ENCODE data around the gene ADAMTSL5. TPM values are rescaled to one million over a fixed set of nuclear protein-coding genes. Genes with fewer than 3 reads are reported as not detected.

Gene ADAMTSL5
- total and polyA plus RNA-seq, 2 donors (not counting 1 experiment from before 2014, with no cell fraction given) = 3.1 to 4.7 TPM

- no peak for TF ChIP-seq CTCF (conservative IDR thresholded peaks at IDR 0.05 in 1 of 2, IDR thresholded peaks at IDR 0.05 in 1 of 2; ENCODE audit: low read depth in 1 of 2, low read length in 2 of 2)
- no peak for TF ChIP-seq EZH2 (IDR thresholded peaks at IDR 0.05; ENCODE audit: low read length, missing control alignments)
- DNase-seq (ENCODE audit: low read depth in 2 of 2) = no peak
- H3K27ac ChIP-seq (ENCODE audit: insufficient read depth, low read length) = no peak overlapping the region
- H3K79me2 ChIP-seq (ENCODE audit: control insufficient read depth, insufficient read depth, low read length) = peaks cover 3% of the 10 kb centered on the region
- no peak overlapping the region for H3K9ac ChIP-seq (ENCODE audit: insufficient read depth, low read length)
- H3K9me3 ChIP-seq (ENCODE audit: control insufficient read depth, insufficient read depth, low read depth, low read length) = no peaks in the 10 kb centered on the region
- H3K4me1 ChIP-seq (ENCODE audit: control insufficient read depth, extremely low read depth, insufficient read depth, low read length) = peaks cover 3% of the 10 kb centered on the region
- no peak overlapping the region for H2AFZ ChIP-seq (ENCODE audit: low read length)
- peaks cover 34% of the 10 kb centered on the region for H3K27me3 ChIP-seq (ENCODE audit: control insufficient read depth, insufficient read depth, low read length)
- peaks cover 2% of the 10 kb centered on the region for H3K36me3 ChIP-seq (ENCODE audit: control insufficient read depth, insufficient read depth, low read length)
- H4K20me1 ChIP-seq (ENCODE audit: control insufficient read depth, extremely low read depth, insufficient read depth, low read length) = no peaks in the 10 kb centered on the region
- H3K4me2 ChIP-seq (ENCODE audit: extremely low read depth, insufficient read depth, low read length) = no peak overlapping the region
- no peak overlapping the region for H3K4me3 ChIP-seq (replicated peaks in 1 of 4; ENCODE audit: control extremely low read depth in 1 of 4, insufficient read depth in 1 of 4, low read depth in 3 of 4, low read length in 4 of 4)
These were observed 39.6 kb downstream of the ADAMTSL5 start for GRCh38 chr19:1473085-1473851.

GRCh38 chr19:1472231-1473084 is 40.4 kb downstream of the ADAMTSL5 start:
- H3K27me3 ChIP-seq (ENCODE audit: control insufficient read depth, insufficient read depth, low read length) = peaks cover 43% of the 10 kb centered on the region
- H3K4me1 ChIP-seq (ENCODE audit: control insufficient read depth, extremely low read depth, insufficient read depth, low read length) = peaks cover 3% of the 10 kb centered on the region
- no peaks in the 10 kb centered on the region for H4K20me1 ChIP-seq (ENCODE audit: control insufficient read depth, extremely low read depth, insufficient read depth, low read length)
- H3K9me3 ChIP-seq (ENCODE audit: control insufficient read depth, insufficient read depth, low read depth, low read length) = no peaks in the 10 kb centered on the region
- H3K27ac ChIP-seq (ENCODE audit: insufficient read depth, low read length) = no peak overlapping the region
- no peak overlapping the region for H3K4me2 ChIP-seq (ENCODE audit: extremely low read depth, insufficient read depth, low read length)
- H3K79me2 ChIP-seq (ENCODE audit: control insufficient read depth, insufficient read depth, low read length) = peaks cover 3% of the 10 kb centered on the region
- no peak for DNase-seq (ENCODE audit: low read depth in 2 of 2)
- TF ChIP-seq CTCF (conservative IDR thresholded peaks at IDR 0.05 in 1 of 2, IDR thresholded peaks at IDR 0.05 in 1 of 2; ENCODE audit: low read depth in 1 of 2, low read length in 2 of 2) (no peak), EZH2 (IDR thresholded peaks at IDR 0.05; ENCODE audit: low read length, missing control alignments) (peak; percentile 48)
- no peak overlapping the region for H3K4me3 ChIP-seq (replicated peaks in 1 of 4; ENCODE audit: control extremely low read depth in 1 of 4, insufficient read depth in 1 of 4, low read depth in 3 of 4, low read length in 4 of 4)
- no peak overlapping the region for H3K9ac ChIP-seq (ENCODE audit: insufficient read depth, low read length)
- peaks cover 2% of the 10 kb centered on the region for H3K36me3 ChIP-seq (ENCODE audit: control insufficient read depth, insufficient read depth, low read length)
- no peak overlapping the region for H2AFZ ChIP-seq (ENCODE audit: low read length)

- H3K4me3 ChIP-seq (replicated peaks in 1 of 4; ENCODE audit: control extremely low read depth in 1 of 4, insufficient read depth in 1 of 4, low read depth in 3 of 4, low read length in 4 of 4) = no peak overlapping the region
- TF ChIP-seq CTCF (conservative IDR thresholded peaks at IDR 0.05 in 1 of 2, IDR thresholded peaks at IDR 0.05 in 1 of 2; ENCODE audit: low read depth in 1 of 2, low read length in 2 of 2) (peak; percentile 5 to 10), EZH2 (IDR thresholded peaks at IDR 0.05; ENCODE audit: low read length, missing control alignments) (peak; percentile 42)
- no peaks in the 10 kb centered on the region for H3K79me2 ChIP-seq (ENCODE audit: control insufficient read depth, insufficient read depth, low read length)
- no peak overlapping the region for H3K27ac ChIP-seq (ENCODE audit: insufficient read depth, low read length)
- no peaks in the 10 kb centered on the region for H4K20me1 ChIP-seq (ENCODE audit: control insufficient read depth, extremely low read depth, insufficient read depth, low read length)
- no peaks in the 10 kb centered on the region for H3K9me3 ChIP-seq (ENCODE audit: control insufficient read depth, insufficient read depth, low read depth, low read length)
- no peak for DNase-seq (ENCODE audit: low read depth in 2 of 2)
- peaks cover 48% of the 10 kb centered on the region for H3K27me3 ChIP-seq (ENCODE audit: control insufficient read depth, insufficient read depth, low read length)
- H3K9ac ChIP-seq (ENCODE audit: insufficient read depth, low read length) = no peak overlapping the region
- no peak overlapping the region for H2AFZ ChIP-seq (ENCODE audit: low read length)
- peaks cover 3% of the 10 kb centered on the region for H3K4me1 ChIP-seq (ENCODE audit: control insufficient read depth, extremely low read depth, insufficient read depth, low read length)
- H3K4me2 ChIP-seq (ENCODE audit: extremely low read depth, insufficient read depth, low read length) = no peak overlapping the region
- no peaks in the 10 kb centered on the region for H3K36me3 ChIP-seq (ENCODE audit: control insufficient read depth, insufficient read depth, low read length)
These were observed 41.2 kb downstream of the ADAMTSL5 start for GRCh38 chr19:1471515-1472160.

All from fibroblast of lung (primary cell).